GM18519 (cell line): ENCODE results near the gene RNF6.

Experiments used
- ATAC-seq: cut with Tn5 transposase; IDR thresholded peaks from one replicate; pipeline ENCODE4 v1.9.1; 2021; ENCODE audit warnings: mild to moderate bottlenecking, moderate library complexity; ENCODE audit not compliant: unreplicated experiment, low FRiP score

The RNF6 gene

GRCh38 chr13:26168237-26168814 lies 53.8 kb downstream of the RNF6 start:
- no peak for ATAC-seq

GRCh38 chr13:26163812-26164211 lies 58.3 kb downstream of the RNF6 start:
- no peak for ATAC-seq
